ENCODE results near the gene CATSPERE. TPM values are rescaled to one million over a fixed set of nuclear protein-coding genes. Genes with fewer than 3 reads are reported as not detected.
"Not testable (repeated sequence)": the region's sequence is repeated elsewhere in the genome, so short reads cannot be mapped to it uniquely, and the experiment has no call there.

Gene CATSPERE
- total RNA-seq, 1 donor from 2014 or later, result 6.0 TPM

GRCh38 chr1:244662599-244662998 lies 201.5 kb downstream of the CATSPERE start:
- no peak for DNase-seq (ENCODE audit: low spot score)

GRCh38 chr1:244664353-244664752 lies 203.3 kb downstream of the CATSPERE start:
- DNase-seq (ENCODE audit: low spot score), result peak; percentile 12

GRCh38 chr1:244665771-244666217 lies 204.7 kb downstream of the CATSPERE start:
- DNase-seq (ENCODE audit: low spot score), result peak; percentile 13

GRCh38 chr1:244666672-244667418 lies 205.8 kb downstream of the CATSPERE start:
- not testable (repeated sequence) for DNase-seq (ENCODE audit: low spot score)

GRCh38 chr1:244667797-244668196 lies 206.7 kb downstream of the CATSPERE start:
- DNase-seq (ENCODE audit: low spot score), result no peak

GRCh38 chr1:244672946-244673682 lies 212.0 kb downstream of the CATSPERE start:
- peak; percentile 94 for DNase-seq (ENCODE audit: low spot score)

- DNase-seq (ENCODE audit: low spot score), result no peak
Observed at GRCh38 chr1:244674446-244674845, 213.4 kb downstream of the CATSPERE start.

GRCh38 chr1:244675167-244675566 lies 214.1 kb downstream of the CATSPERE start:
- no peak for DNase-seq (ENCODE audit: low spot score)

GRCh38 chr1:244678697-244679096 lies 217.6 kb downstream of the CATSPERE start:
- DNase-seq (ENCODE audit: low spot score), result no peak

GRCh38 chr1:244680667-244681066 lies 219.6 kb downstream of the CATSPERE start:
- DNase-seq (ENCODE audit: low spot score), result no peak

- not testable (repeated sequence) for DNase-seq (ENCODE audit: low spot score)
Observed at GRCh38 chr1:244682087-244682486, 221.0 kb downstream of the CATSPERE start.

Other genes starting within 250 kb of the CATSPERE start
- 78.0 TPM for gene ADSS2, start 9.4 kb upstream of the CATSPERE start, total RNA-seq (ENCODE audit: insufficient read depth, low replicate concordance)
- gene DESI2, start 191.9 kb downstream of the CATSPERE start, total RNA-seq (ENCODE audit: insufficient read depth, low replicate concordance), result 92.7 TPM